SU-DHL-6 (cell line): ENCODE data around the gene PKNOX2.

Experiments used
- EZH2phosphoT487 ChIP-seq: fragments of 200-600 bp; sonication (generic), shearing (Covaris generic); conservative IDR thresholded peaks from 2 replicates; pipeline ENCODE4 v1.6.1; 2018; ENCODE audit warnings: mild to moderate bottlenecking, antibody characterized with exemption, low read length, moderate library complexity, mixed read lengths
- TF ChIP-seq, protein P1 (sequence below): fragments of 200-600 bp; sonication (generic); IDR thresholded peaks from one replicate; pipeline ENCODE4 v1.5.1; 2017; ENCODE audit warnings: antibody characterized with exemption, mild to moderate bottlenecking, low read length, moderate library complexity; ENCODE audit not compliant: insufficient read depth, poor library complexity, severe bottlenecking

DNA sequence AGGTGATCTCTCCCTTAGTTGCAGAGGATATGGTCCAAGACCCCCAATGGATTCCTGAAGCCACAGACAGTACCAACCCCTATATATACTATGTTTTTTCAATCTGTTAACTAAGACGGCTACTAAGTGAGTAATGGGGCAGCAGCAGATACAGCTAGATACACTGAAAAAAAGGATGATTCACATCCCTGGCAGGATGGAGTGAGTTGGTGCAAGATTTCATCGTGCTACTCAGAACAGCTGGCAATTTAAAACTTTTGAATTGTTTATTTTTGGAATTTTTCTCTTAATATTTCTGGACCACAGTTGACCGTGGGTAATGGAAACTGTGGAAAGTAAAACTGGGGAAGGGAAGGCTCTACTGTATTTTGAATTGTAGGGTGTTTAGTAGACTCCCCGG, 36.1 kb upstream of the PKNOX2 start:
- TF ChIP-seq, protein P1, sequence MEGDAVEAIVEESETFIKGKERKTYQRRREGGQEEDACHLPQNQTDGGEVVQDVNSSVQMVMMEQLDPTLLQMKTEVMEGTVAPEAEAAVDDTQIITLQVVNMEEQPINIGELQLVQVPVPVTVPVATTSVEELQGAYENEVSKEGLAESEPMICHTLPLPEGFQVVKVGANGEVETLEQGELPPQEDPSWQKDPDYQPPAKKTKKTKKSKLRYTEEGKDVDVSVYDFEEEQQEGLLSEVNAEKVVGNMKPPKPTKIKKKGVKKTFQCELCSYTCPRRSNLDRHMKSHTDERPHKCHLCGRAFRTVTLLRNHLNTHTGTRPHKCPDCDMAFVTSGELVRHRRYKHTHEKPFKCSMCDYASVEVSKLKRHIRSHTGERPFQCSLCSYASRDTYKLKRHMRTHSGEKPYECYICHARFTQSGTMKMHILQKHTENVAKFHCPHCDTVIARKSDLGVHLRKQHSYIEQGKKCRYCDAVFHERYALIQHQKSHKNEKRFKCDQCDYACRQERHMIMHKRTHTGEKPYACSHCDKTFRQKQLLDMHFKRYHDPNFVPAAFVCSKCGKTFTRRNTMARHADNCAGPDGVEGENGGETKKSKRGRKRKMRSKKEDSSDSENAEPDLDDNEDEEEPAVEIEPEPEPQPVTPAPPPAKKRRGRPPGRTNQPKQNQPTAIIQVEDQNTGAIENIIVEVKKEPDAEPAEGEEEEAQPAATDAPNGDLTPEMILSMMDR = no peak
- no peak for TF ChIP-seq EZH2phosphoT487
